PC-3 (cell line): ENCODE data around the gene RAX2. TPM values are rescaled to one million over a fixed set of nuclear protein-coding genes. Genes with fewer than 3 reads are reported as not detected.

Experiments used
- ATAC-seq: fragments of 200-7000 bp; cut with Tn5 transposase; 2 replicates; pipeline ENCODE4 v1.9.1; 2020; ENCODE audit warnings: mild to moderate bottlenecking, moderate library complexity
- BruUV-seq: library from RNA; stranded (reverse); fragments of 400-500 nt; replicated peaks from 2 replicates; lab custom pipeline; 2021; lab: Mats Ljungman, UMichigan
- CTCF ChIA-PET: fragments of 300-600 bp; sonication (Branson Sonifier 250); formaldehyde crosslinking; loops from one replicate; lab custom pipeline; 2022; ENCODE audit warnings: antibody characterized with exemption; lab: Charles Lee
- POLR2A ChIA-PET: fragments of 300-600 bp; sonication (Branson Sonifier 250); formaldehyde crosslinking; loops from one replicate; lab custom pipeline; 2022; ENCODE audit warnings: antibody characterized with exemption; ENCODE audit not compliant: unreplicated experiment; lab: Charles Lee
- DNase-seq: peaks from one replicate; pipeline ENCODE4 v3.0.0-alpha.2; 2015
- H2AFZ ChIP-seq: fragments of 300-600 bp; sonication (generic); 2 replicates; pipeline ENCODE4 v1.6.0; 2016; ENCODE audit warnings: antibody characterized with exemption, low read length
- H3F3A ChIP-seq: fragments of 300-600 bp; sonication (generic); one replicate; pipeline ENCODE4 v1.6.0; 2017; ENCODE audit warnings: antibody characterized with exemption, low read length, control low read depth, mild to moderate bottlenecking; ENCODE audit not compliant: unreplicated experiment
- H3K27ac ChIP-seq: fragments of 300-600 bp; sonication (generic); 2 replicates; pipeline ENCODE4 v1.5.1; 2016; ENCODE audit warnings: mild to moderate bottlenecking, low read length
- H3K27me3 ChIP-seq: fragments of 300-600 bp; sonication (generic); 2 replicates; pipeline ENCODE4 v1.6.1; 2016; ENCODE audit warnings: low read length, mixed read lengths
- H3K36me3 ChIP-seq: fragments of 300-600 bp; sonication (generic); 2 replicates; pipeline ENCODE4 v1.6.1; 2016; ENCODE audit warnings: low read depth, mixed run types, low read length, mixed read lengths
- H3K4me1 ChIP-seq: fragments of 300-600 bp; sonication (generic); 2 replicates; pipeline ENCODE4 v1.5.1; 2016; ENCODE audit warnings: low read length; ENCODE audit not compliant: insufficient read depth
- H3K4me2 ChIP-seq: fragments of 300-600 bp; sonication (generic); 2 replicates; pipeline ENCODE4 v1.6.0; 2016; ENCODE audit warnings: low read length
- H3K4me3 ChIP-seq: fragments of 300-600 bp; sonication (generic); 2 replicates; pipeline ENCODE4 v1.5.1; 2016; ENCODE audit warnings: mild to moderate bottlenecking, low read length, mixed read lengths
- H3K79me2 ChIP-seq: fragments of 300-600 bp; sonication (generic); 2 replicates; pipeline ENCODE4 v1.6.1; 2017; ENCODE audit warnings: low read length, mixed read lengths
- H3K9ac ChIP-seq: fragments of 300-600 bp; sonication (generic); 2 replicates; pipeline ENCODE4 v1.6.0; 2016; ENCODE audit warnings: mild to moderate bottlenecking, low read length
- H3K9me2 ChIP-seq: fragments of 300-600 bp; sonication (generic); replicated peaks from 2 replicates; pipeline ENCODE4 v1.6.1; 2016; ENCODE audit warnings: mixed run types, low read length, mixed read lengths
- H3K9me3 ChIP-seq: fragments of 300-600 bp; sonication (generic); 2 replicates; pipeline ENCODE4 v1.6.1; 2016; ENCODE audit warnings: low read length, mixed read lengths
- H4K20me1 ChIP-seq: fragments of 300-600 bp; sonication (generic); 2 replicates; pipeline ENCODE4 v1.6.1; 2016; ENCODE audit warnings: low read length, mixed read lengths
- CTCF ChIP-seq: fragments of 300-600 bp; sonication (generic); conservative IDR thresholded peaks from 2 replicates; pipeline ENCODE4 v1.5.1; 2017; ENCODE audit warnings: antibody characterized with exemption, low read depth, mild to moderate bottlenecking, low read length
- EZH2 ChIP-seq: fragments of 300-600 bp; sonication (generic); IDR thresholded peaks from one replicate; pipeline ENCODE4 v1.6.1; 2017; ENCODE audit warnings: antibody characterized with exemption, mild to moderate bottlenecking, low read length; ENCODE audit not compliant: unreplicated experiment
- EZH2phosphoT487 ChIP-seq: fragments of 300-600 bp; sonication (generic); IDR thresholded peaks from 2 replicates; pipeline ENCODE4 v1.6.1; 2018; ENCODE audit warnings: mild to moderate bottlenecking, antibody characterized with exemption, low read length, borderline replicate concordance
- intact Hi-C: fragments of 100-400 bp; cut with micrococcal nuclease; formaldehyde crosslinking; loops from 2 replicates; pipeline ENCODE4 v1.9.0; 2023
- total RNA-seq: library from RNA; depleted of rRNA; stranded (reverse); fragments of >200 nt; gene quantifications from 2 replicates; pipeline ENCODE4 v1.2.3, GENCODE V29; 2014

RAX2 gene
- total RNA-seq, 1 experiment from 2014 or later = not detected

- no peak for TF ChIP-seq CTCF
- no peak for TF ChIP-seq EZH2phosphoT487
- no peak for TF ChIP-seq EZH2
- no peaks in the 10 kb centered on the region for H3K27me3 ChIP-seq
- BruUV-seq = no TSS peak
- no peak overlapping the region for H3K4me3 ChIP-seq
- no peaks in the 10 kb centered on the region for H3K9me3 ChIP-seq
- CTCF ChIA-PET = no interaction called here
- intact Hi-C loops = no loop called here
- H3K4me2 ChIP-seq = no peak overlapping the region
- H3F3A ChIP-seq = no peaks in the 10 kb centered on the region
- DNase-seq (no peak), ATAC-seq (no peak)
- no peaks in the 10 kb centered on the region for H3K4me1 ChIP-seq
- H3K79me2 ChIP-seq = no peaks in the 10 kb centered on the region
- H3K9ac ChIP-seq = no peak overlapping the region
- POLR2A ChIA-PET = no interaction called here
- H3K27ac ChIP-seq = no peak overlapping the region
- no peaks in the 10 kb centered on the region for H3K36me3 ChIP-seq
- H3K9me2 ChIP-seq = no peaks in the 10 kb centered on the region
- H4K20me1 ChIP-seq = no peaks in the 10 kb centered on the region
- no peak overlapping the region for H2AFZ ChIP-seq
Measured at GRCh38 chr19:3753631-3754410, 18.2 kb downstream of the RAX2 start.

- DNase-seq (no peak), ATAC-seq (no peak)
- POLR2A ChIA-PET = no interaction called here
- BruUV-seq = no TSS peak
- Histone ChIP-seq H3K79me2 (no peaks in the 10 kb centered on the region), H4K20me1 (no peaks in the 10 kb centered on the region), H3K4me2 (no peak overlapping the region), H3F3A (no peaks in the 10 kb centered on the region), H3K4me3 (no peak overlapping the region), H3K9ac (no peak overlapping the region), H3K36me3 (no peaks in the 10 kb centered on the region), H3K9me2 (no peaks in the 10 kb centered on the region), H3K27ac (no peak overlapping the region), H3K9me3 (no peaks in the 10 kb centered on the region), H3K4me1 (no peaks in the 10 kb centered on the region), H2AFZ (no peak overlapping the region), H3K27me3 (no peaks in the 10 kb centered on the region)
- CTCF ChIA-PET = no interaction called here
- no peak for TF ChIP-seq EZH2phosphoT487
- no peak for TF ChIP-seq EZH2
- TF ChIP-seq CTCF = no peak
- intact Hi-C loops = no loop called here
Measured at GRCh38 chr19:3752492-3752891, 19.5 kb downstream of the RAX2 start.

- H3K9me3 ChIP-seq = no peaks in the 10 kb centered on the region
- H4K20me1 ChIP-seq = no peaks in the 10 kb centered on the region
- intact Hi-C loops = no loop called here
- CTCF ChIA-PET = no interaction called here
- no peaks in the 10 kb centered on the region for H3K27me3 ChIP-seq
- no peak for TF ChIP-seq EZH2phosphoT487
- TF ChIP-seq EZH2 = no peak
- no peak overlapping the region for H3K4me3 ChIP-seq
- no peaks in the 10 kb centered on the region for H3K4me1 ChIP-seq
- no TSS peak for BruUV-seq
- no peaks in the 10 kb centered on the region for H3K79me2 ChIP-seq
- H3K27ac ChIP-seq = no peak overlapping the region
- ATAC-seq (no peak), DNase-seq (no peak)
- no peak overlapping the region for H3K4me2 ChIP-seq
- no peak overlapping the region for H2AFZ ChIP-seq
- no peaks in the 10 kb centered on the region for H3K9me2 ChIP-seq
- H3F3A ChIP-seq = no peaks in the 10 kb centered on the region
- no peak overlapping the region for H3K9ac ChIP-seq
- POLR2A ChIA-PET = no interaction called here
- no peaks in the 10 kb centered on the region for H3K36me3 ChIP-seq
Measured at GRCh38 chr19:3751236-3751635, 20.8 kb downstream of the RAX2 start.
